Right kidney (tissue), 1 donor: ENCODE data around the gene DENND5A.
A peak's percentile ranks its signal among the peaks of the same experiment; 100 is the strongest.
"Not testable (repeated sequence)": the region's sequence is repeated elsewhere in the genome, so short reads cannot be mapped to it uniquely, and the experiment has no call there.

Experiments
- DNase-seq: peaks from one replicate; pipeline ENCODE4 v3.0.0-alpha.2; 2016

The DENND5A gene

GRCh38 chr11:9138133-9138453 lies 127.1 kb downstream of the DENND5A start:
- DNase-seq: no peak

GRCh38 chr11:9137293-9138132 lies 127.6 kb downstream of the DENND5A start:
- DNase-seq: peak; percentile 57

GRCh38 chr11:9136741-9137140 lies 128.4 kb downstream of the DENND5A start:
- no peak for DNase-seq

GRCh38 chr11:9133956-9134355 lies 131.2 kb downstream of the DENND5A start:
- DNase-seq: no peak

- no peak for DNase-seq
These were observed 132.8 kb downstream of the DENND5A start for GRCh38 chr11:9132203-9132878.

- no peak for DNase-seq
These were observed 134.9 kb downstream of the DENND5A start for GRCh38 chr11:9130297-9130696.

GRCh38 chr11:9126636-9127035 lies 138.5 kb downstream of the DENND5A start:
- DNase-seq: no peak

- no peak for DNase-seq
These were observed 139.8 kb downstream of the DENND5A start for GRCh38 chr11:9125185-9125886.

GRCh38 chr11:9123595-9124304 lies 141.4 kb downstream of the DENND5A start:
- DNase-seq: no peak

GRCh38 chr11:9121469-9121796 lies 143.7 kb downstream of the DENND5A start:
- no peak for DNase-seq

GRCh38 chr11:9120664-9121468 lies 144.3 kb downstream of the DENND5A start:
- no peak for DNase-seq

GRCh38 chr11:9118277-9118676 lies 146.9 kb downstream of the DENND5A start:
- no peak for DNase-seq

- no peak for DNase-seq
These were observed 153.1 kb downstream of the DENND5A start for GRCh38 chr11:9112075-9112474.

GRCh38 chr11:9109858-9110731 lies 155.1 kb downstream of the DENND5A start:
- DNase-seq: no peak

GRCh38 chr11:9104580-9104979 lies 160.6 kb downstream of the DENND5A start:
- DNase-seq: no peak

GRCh38 chr11:9103542-9104276 lies 161.4 kb downstream of the DENND5A start:
- no peak for DNase-seq

- no peak for DNase-seq
These were observed 165.5 kb downstream of the DENND5A start for GRCh38 chr11:9099617-9100016.

- DNase-seq: not testable (repeated sequence)
These were observed 166.7 kb downstream of the DENND5A start for GRCh38 chr11:9098455-9098854.

- not testable (repeated sequence) for DNase-seq
These were observed 167.8 kb downstream of the DENND5A start for GRCh38 chr11:9097186-9097943.
